LNCaP clone FGC (cell line): ENCODE results near the gene KCNK7.

Source experiments
- DNase-seq: peaks from one replicate; pipeline ENCODE4 v3.0.0-alpha.2; 2011; ENCODE audit warnings: low read depth
- H3K4me3 ChIP-seq: 2 replicates; pipeline ENCODE4 v1.5.1; 2011; ENCODE audit warnings: mild to moderate bottlenecking, low read depth, low read length, control low read depth
- CTCF ChIP-seq: IDR thresholded peaks from 2 replicates; pipeline ENCODE4 v1.5.1; 2012; ENCODE audit warnings: mild to moderate bottlenecking; ENCODE audit not compliant: control insufficient read depth, insufficient read depth; ENCODE audit errors: extremely low read depth

The KCNK7 gene

GRCh38 chr11:65562020-65562419, 33.6 kb downstream of the KCNK7 start:
- TF ChIP-seq CTCF, result no peak
- DNase-seq, result no peak
- no peak overlapping the region for H3K4me3 ChIP-seq

DNA sequence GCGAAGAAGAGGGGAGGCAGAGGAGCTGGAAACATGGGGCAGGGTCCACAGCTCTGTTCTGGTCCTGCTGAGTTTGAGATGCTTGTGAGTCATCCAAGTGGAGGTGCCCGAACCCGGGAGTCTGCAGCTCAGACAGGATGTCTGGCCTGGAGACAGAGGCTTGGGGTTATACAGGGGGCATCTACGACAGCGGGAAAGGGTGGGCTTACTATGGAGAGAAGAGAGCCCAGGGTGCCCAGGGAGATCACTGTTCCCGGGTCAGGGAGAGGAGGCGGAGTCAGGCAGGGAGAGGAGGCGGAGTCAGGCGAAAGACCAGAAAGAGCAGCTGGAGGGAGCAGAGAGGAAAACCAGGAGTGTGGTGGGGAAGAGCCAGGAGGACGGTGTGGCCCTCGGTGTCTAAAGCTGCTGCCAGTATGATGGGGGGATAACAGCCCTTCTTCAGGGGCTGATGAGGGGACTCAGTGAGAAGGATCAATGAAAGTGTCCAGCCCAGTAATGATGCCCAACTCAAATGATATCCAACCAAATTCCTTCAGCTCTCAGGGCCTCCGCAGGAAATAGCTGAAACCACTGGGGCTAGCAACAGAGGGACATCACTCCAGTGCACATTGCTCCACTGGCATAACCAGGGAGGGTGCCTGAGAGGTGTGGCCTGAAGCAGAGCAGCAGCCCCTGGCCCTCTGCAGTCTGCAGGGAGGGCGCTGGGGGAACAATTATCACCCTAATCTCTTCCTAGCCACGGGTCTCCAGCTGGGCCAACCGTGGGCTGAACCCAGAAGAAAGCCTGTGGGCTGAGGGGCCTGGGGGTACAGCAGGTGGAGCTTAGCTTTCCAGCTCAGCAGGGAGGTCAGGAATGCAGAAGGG, 34.8 kb downstream of the KCNK7 start:
- no peak overlapping the region for H3K4me3 ChIP-seq
- no peak for DNase-seq
- TF ChIP-seq CTCF, result no peak

- no peak for TF ChIP-seq CTCF
- no peak overlapping the region for H3K4me3 ChIP-seq
- no peak for DNase-seq
Observed at GRCh38 chr11:65559951-65560537, 35.6 kb downstream of the KCNK7 start.

DNA sequence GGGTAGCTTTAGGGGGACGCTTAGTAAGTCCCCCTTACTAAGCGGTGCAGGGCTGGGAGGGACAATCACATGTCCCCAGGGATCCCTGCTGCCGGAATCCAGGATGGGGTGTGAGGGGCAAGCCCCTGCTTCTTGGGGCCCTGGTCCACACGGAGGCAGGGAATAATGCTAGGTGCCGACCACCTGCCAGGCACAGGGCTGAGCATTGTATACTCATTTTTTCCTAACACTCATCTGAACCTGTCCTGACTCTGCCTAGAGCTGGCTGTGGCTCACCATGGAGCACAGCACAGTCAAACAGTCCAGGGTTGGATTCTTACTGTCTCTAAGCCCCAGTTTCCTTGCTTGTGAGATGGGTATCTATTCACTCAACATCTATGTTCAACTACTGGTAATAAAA, 36.1 kb downstream of the KCNK7 start:
- H3K4me3 ChIP-seq, result no peak overlapping the region
- no peak for TF ChIP-seq CTCF
- no peak for DNase-seq

DNA sequence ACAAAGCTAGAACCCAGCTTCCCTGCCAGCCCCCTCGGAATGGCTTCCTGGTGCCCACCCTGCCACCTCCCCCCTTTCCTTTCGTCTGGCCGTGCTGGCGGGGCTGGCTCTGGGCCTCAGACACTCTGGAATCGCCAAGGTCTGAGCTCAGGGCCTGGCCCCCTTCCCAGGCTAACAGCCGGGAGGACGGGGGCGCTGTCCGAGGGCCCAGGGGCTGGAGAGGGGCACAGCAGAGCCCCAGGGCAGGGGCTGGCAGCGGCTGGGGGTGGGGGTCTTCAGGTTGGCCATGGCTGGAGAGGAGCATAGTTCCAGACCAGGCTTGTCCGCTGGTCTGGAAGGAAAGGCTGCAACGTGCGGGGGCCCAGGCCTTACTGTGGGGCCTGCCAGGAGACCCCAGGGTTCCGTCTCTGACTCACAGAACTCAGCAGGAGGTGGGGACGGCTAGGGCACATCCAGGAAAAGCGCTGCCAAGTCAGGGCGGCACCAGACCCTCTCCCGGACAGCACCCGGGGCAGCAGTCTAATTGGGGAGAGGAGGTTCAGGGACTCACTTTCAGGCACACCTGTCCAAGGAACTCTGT, 36.6 kb downstream of the KCNK7 start:
- peak overlapping the region; percentile 48 for H3K4me3 ChIP-seq
- no peak for DNase-seq

More for the DNA sequence above, 36.6 kb downstream of the KCNK7 start:
- 0 out of 2 replicates have a peak, but pooled peaks have one; percentile 8 for TF ChIP-seq CTCF
